Panc1 (cell line): ENCODE results near the gene SLC10A7. TPM values are rescaled to one million over a fixed set of nuclear protein-coding genes. Genes with fewer than 3 reads are reported as not detected.

Experiments
- ATAC-seq: fragments of 200-7000 bp; cut with Tn5 transposase; 2 replicates; pipeline ENCODE4 v1.9.1; 2020; ENCODE audit warnings: mild to moderate bottlenecking, moderate library complexity
- BruUV-seq: library from RNA; stranded (reverse); fragments of 400-500 nt; replicated peaks from 2 replicates; lab custom pipeline; 2021; lab: Mats Ljungman, UMichigan
- CTCF ChIA-PET: fragments of 300-600 bp; sonication (Branson Sonifier 250); formaldehyde crosslinking; loops from one replicate; lab custom pipeline; 2022; ENCODE audit warnings: antibody characterized with exemption; lab: Charles Lee
- POLR2A ChIA-PET: fragments of 300-600 bp; sonication (Branson Sonifier 250); formaldehyde crosslinking; loops from one replicate; lab custom pipeline; 2022; ENCODE audit warnings: antibody characterized with exemption; lab: Charles Lee
- DNase-seq: peaks from one replicate; pipeline ENCODE4 v3.0.0-alpha.2; 2010; ENCODE audit warnings: low read depth, low spot score
- H3K27ac ChIP-seq: 2 replicates; pipeline ENCODE4 v1.5.1; 2011; ENCODE audit warnings: mild to moderate bottlenecking, low read length, inconsistent platforms
- H3K27me3 ChIP-seq: fragments of 200-500 bp; sonication (Bioruptor generic); 2 replicates; pipeline ENCODE4 v1.6.0; 2014; ENCODE audit warnings: low read length, inconsistent platforms; ENCODE audit not compliant: control insufficient read depth, insufficient read depth
- H3K36me3 ChIP-seq: fragments of 200-500 bp; sonication (Bioruptor generic); 2 replicates; pipeline ENCODE4 v1.5.1; 2014; ENCODE audit warnings: inconsistent platforms, mild to moderate bottlenecking, low read length, moderate library complexity; ENCODE audit not compliant: control insufficient read depth, insufficient read depth
- H3K4me1 ChIP-seq: 2 replicates; pipeline ENCODE4 v1.5.1; 2011; ENCODE audit warnings: inconsistent platforms, mild to moderate bottlenecking, low read length, moderate library complexity; ENCODE audit not compliant: control insufficient read depth, insufficient read depth
- H3K4me3 ChIP-seq, 2 experiments: 2 replicates each; pipeline ENCODE4 v1.5.1; 2011 to 2012; ENCODE audit warnings: low read depth in 2 of 2, low read length in 2 of 2, mild to moderate bottlenecking in 2 of 2, inconsistent platforms in 1 of 2, moderate library complexity in 1 of 2
- H3K9me3 ChIP-seq: fragments of 200-500 bp; sonication (Bioruptor generic); 2 replicates; pipeline ENCODE4 v1.5.1; 2014; ENCODE audit warnings: low read depth, mild to moderate bottlenecking, inconsistent platforms, low read length, moderate library complexity; ENCODE audit not compliant: control insufficient read depth, insufficient read depth
- POLR2AphosphoS5 ChIP-seq: IDR thresholded peaks from 2 replicates; pipeline ENCODE4 v1.6.1; 2012; ENCODE audit warnings: mild to moderate bottlenecking, low read depth, low read length, moderate library complexity
- SIN3A ChIP-seq: IDR thresholded peaks from 2 replicates; pipeline ENCODE4 v1.6.1; 2012; ENCODE audit warnings: low read depth, mild to moderate bottlenecking, low read length, moderate library complexity, borderline replicate concordance; ENCODE audit not compliant: insufficient read depth
- TCF7L2 ChIP-seq: IDR thresholded peaks from 2 replicates; pipeline ENCODE4 v1.6.1; 2011; ENCODE audit warnings: mild to moderate bottlenecking, low read depth, low read length, inconsistent platforms
- in situ Hi-C: cut with HindIII; loops from 2 replicates; pipeline ENCODE4 v1.10.0; 2016; ENCODE audit warnings: low sequenced_read_pairs, low pct_unique_long_range_greater_than_20kb
- intact Hi-C: fragments of 100-400 bp; cut with micrococcal nuclease; formaldehyde crosslinking; loops from one replicate; pipeline ENCODE4 v1.10.0; 2022; ENCODE audit not compliant: unreplicated experiment
- total RNA-seq: library from RNA; stranded (reverse); gene quantifications from one replicate; pipeline ENCODE4 v1.2.1, GENCODE V29; 2021; ENCODE audit not compliant: unreplicated experiment
- TF ChIP-seq, protein P1 (sequence below): fragments of 450-650 bp; IDR thresholded peaks from 2 replicates; pipeline ENCODE4 v1.5.1; 2017; ENCODE audit warnings: mild to moderate bottlenecking
- TF ChIP-seq, protein P2 (sequence below), 2 experiments: IDR thresholded peaks; 2 replicates each; pipeline ENCODE4 v1.6.1; 2011 to 2012; ENCODE audit warnings: low read depth in 2 of 2, control low read depth in 1 of 2, low read length in 1 of 2, mild to moderate bottlenecking in 1 of 2, moderate library complexity in 1 of 2; ENCODE audit not compliant: insufficient read depth in 1 of 2

SLC10A7 gene
- total RNA-seq, 1 experiment from 2014 or later, result 1.5 TPM

DNA sequence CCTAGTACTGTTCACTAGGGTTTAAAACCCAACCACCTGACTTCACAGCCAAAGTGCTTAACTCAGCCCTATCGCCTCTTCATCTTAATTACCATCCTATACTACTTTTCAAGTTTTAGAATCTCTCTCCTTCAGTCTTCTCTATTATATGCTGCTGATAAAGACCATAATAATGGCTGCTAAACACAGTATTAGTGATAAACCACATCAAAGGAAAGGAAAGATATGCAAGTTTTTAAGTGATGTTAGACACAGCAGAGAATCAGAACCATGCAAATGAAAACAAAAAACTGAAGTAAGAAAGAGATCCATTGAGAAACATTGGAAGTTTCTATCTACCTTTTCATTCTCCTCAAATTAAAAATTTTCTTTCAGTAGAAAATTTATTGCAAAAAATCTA is 206.6 kb downstream of the SLC10A7 start:
- ChIA-PET POLR2A (no interaction called here), CTCF (no interaction called here)
- Histone ChIP-seq H3K27me3 (no peaks in the 10 kb centered on the region), H3K27ac (no peak overlapping the region), H3K4me3 (no peak overlapping the region), H3K4me1 (no peaks in the 10 kb centered on the region), H3K36me3 (no peaks in the 10 kb centered on the region), H3K9me3 (no peaks in the 10 kb centered on the region)
- in situ Hi-C loops (no loop called here), intact Hi-C loops (no loop called here)
- BruUV-seq, result no TSS peak
- TF ChIP-seq POLR2AphosphoS5 (no peak), SIN3A (no peak), TCF7L2 (no peak)
- TF ChIP-seq, protein P1, sequence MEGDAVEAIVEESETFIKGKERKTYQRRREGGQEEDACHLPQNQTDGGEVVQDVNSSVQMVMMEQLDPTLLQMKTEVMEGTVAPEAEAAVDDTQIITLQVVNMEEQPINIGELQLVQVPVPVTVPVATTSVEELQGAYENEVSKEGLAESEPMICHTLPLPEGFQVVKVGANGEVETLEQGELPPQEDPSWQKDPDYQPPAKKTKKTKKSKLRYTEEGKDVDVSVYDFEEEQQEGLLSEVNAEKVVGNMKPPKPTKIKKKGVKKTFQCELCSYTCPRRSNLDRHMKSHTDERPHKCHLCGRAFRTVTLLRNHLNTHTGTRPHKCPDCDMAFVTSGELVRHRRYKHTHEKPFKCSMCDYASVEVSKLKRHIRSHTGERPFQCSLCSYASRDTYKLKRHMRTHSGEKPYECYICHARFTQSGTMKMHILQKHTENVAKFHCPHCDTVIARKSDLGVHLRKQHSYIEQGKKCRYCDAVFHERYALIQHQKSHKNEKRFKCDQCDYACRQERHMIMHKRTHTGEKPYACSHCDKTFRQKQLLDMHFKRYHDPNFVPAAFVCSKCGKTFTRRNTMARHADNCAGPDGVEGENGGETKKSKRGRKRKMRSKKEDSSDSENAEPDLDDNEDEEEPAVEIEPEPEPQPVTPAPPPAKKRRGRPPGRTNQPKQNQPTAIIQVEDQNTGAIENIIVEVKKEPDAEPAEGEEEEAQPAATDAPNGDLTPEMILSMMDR, result no peak
- TF ChIP-seq, protein P2, sequence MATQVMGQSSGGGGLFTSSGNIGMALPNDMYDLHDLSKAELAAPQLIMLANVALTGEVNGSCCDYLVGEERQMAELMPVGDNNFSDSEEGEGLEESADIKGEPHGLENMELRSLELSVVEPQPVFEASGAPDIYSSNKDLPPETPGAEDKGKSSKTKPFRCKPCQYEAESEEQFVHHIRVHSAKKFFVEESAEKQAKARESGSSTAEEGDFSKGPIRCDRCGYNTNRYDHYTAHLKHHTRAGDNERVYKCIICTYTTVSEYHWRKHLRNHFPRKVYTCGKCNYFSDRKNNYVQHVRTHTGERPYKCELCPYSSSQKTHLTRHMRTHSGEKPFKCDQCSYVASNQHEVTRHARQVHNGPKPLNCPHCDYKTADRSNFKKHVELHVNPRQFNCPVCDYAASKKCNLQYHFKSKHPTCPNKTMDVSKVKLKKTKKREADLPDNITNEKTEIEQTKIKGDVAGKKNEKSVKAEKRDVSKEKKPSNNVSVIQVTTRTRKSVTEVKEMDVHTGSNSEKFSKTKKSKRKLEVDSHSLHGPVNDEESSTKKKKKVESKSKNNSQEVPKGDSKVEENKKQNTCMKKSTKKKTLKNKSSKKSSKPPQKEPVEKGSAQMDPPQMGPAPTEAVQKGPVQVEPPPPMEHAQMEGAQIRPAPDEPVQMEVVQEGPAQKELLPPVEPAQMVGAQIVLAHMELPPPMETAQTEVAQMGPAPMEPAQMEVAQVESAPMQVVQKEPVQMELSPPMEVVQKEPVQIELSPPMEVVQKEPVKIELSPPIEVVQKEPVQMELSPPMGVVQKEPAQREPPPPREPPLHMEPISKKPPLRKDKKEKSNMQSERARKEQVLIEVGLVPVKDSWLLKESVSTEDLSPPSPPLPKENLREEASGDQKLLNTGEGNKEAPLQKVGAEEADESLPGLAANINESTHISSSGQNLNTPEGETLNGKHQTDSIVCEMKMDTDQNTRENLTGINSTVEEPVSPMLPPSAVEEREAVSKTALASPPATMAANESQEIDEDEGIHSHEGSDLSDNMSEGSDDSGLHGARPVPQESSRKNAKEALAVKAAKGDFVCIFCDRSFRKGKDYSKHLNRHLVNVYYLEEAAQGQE (IDR thresholded peaks at IDR 0.05; ENCODE audit: insufficient read depth in 1 of 2, low read depth in 2 of 2, low read length in 1 of 2), result no peak
- no peak for ATAC-seq
- DNase-seq, result no peak

- no peak for DNase-seq
- H3K36me3 ChIP-seq, result no peaks in the 10 kb centered on the region
- H3K9me3 ChIP-seq, result no peaks in the 10 kb centered on the region
- no peak overlapping the region for H3K27ac ChIP-seq
- POLR2A ChIA-PET, result no interaction called here
- no peak for ATAC-seq
- TF ChIP-seq TCF7L2, result no peak
- TF ChIP-seq, protein P2 (IDR thresholded peaks at IDR 0.05; ENCODE audit: insufficient read depth in 1 of 2, low read depth in 2 of 2, low read length in 1 of 2), result no peak
- no peak for TF ChIP-seq POLR2AphosphoS5
- TF ChIP-seq SIN3A, result no peak
- TF ChIP-seq, protein P1, result no peak
- no TSS peak for BruUV-seq
- H3K4me3 ChIP-seq, result no peak overlapping the region
- CTCF ChIA-PET, result no interaction called here
- H3K4me1 ChIP-seq, result no peaks in the 10 kb centered on the region
- intact Hi-C loops, result no loop called here
- in situ Hi-C loops, result no loop called here
- no peaks in the 10 kb centered on the region for H3K27me3 ChIP-seq
Measured at GRCh38 chr4:146311238-146311970, 210.3 kb downstream of the SLC10A7 start.
